Lower leg skin (tissue), 3 donors: ENCODE results near the gene TFDP1.

Experiments used
- CTCF ChIP-seq, 3 donors: fragments of 450-650 bp; IDR thresholded peaks; one replicate each; pipeline ENCODE4 v1.5.1; 2016; ENCODE audit warnings: antibody characterized with exemption in 3 of 3, mild to moderate bottlenecking in 3 of 3, moderate library complexity in 2 of 3
- POLR2A ChIP-seq, 2 donors: fragments of 450-650 bp; IDR thresholded peaks; one replicate each; pipeline ENCODE4 v1.6.1; 2016 to 2017; ENCODE audit warnings: antibody characterized with exemption in 2 of 2, mild to moderate bottlenecking in 1 of 2, moderate library complexity in 1 of 2

GRCh38 chr13:113588394-113589111 lies 4.0 kb downstream of the TFDP1 start:
- TF ChIP-seq CTCF (IDR thresholded peaks at IDR 0.05) = no peak
- no peak for TF ChIP-seq POLR2A (IDR thresholded peaks at IDR 0.05)
